KOPT-K1 (cell line): ENCODE data around the gene MCM5.
"Not testable (repeated sequence)": the region's sequence is repeated elsewhere in the genome, so short reads cannot be mapped to it uniquely, and the experiment has no call there.

Experiments used
- H3K27ac ChIP-seq: fragments of 200-600 bp; sonication (generic); 2 replicates; pipeline ENCODE4 v1.5.1; 2016; ENCODE audit warnings: antibody characterized with exemption, mild to moderate bottlenecking, low read depth, low read length; ENCODE audit not compliant: poor library complexity, severe bottlenecking
- H3K36me3 ChIP-seq: fragments of 200-600 bp; sonication (generic); 2 replicates; pipeline ENCODE4 v1.5.1; 2017; ENCODE audit warnings: antibody characterized with exemption, mild to moderate bottlenecking, low read length, moderate library complexity; ENCODE audit not compliant: insufficient read depth
- H3K9me3 ChIP-seq: fragments of 200-600 bp; sonication (generic); 2 replicates; pipeline ENCODE4 v1.5.1; 2017; ENCODE audit warnings: antibody characterized with exemption, low read length, mild to moderate bottlenecking; ENCODE audit not compliant: insufficient read depth, poor library complexity, severe bottlenecking

Gene MCM5

GRCh38 chr22:35457729-35458546, 58.0 kb downstream of the MCM5 start:
- H3K36me3 ChIP-seq: no peaks in the 10 kb centered on the region; the same call in 1 of the 2 replicates
- H3K9me3 ChIP-seq: no peaks in the 10 kb centered on the region
- no peak overlapping the region for H3K27ac ChIP-seq

DNA sequence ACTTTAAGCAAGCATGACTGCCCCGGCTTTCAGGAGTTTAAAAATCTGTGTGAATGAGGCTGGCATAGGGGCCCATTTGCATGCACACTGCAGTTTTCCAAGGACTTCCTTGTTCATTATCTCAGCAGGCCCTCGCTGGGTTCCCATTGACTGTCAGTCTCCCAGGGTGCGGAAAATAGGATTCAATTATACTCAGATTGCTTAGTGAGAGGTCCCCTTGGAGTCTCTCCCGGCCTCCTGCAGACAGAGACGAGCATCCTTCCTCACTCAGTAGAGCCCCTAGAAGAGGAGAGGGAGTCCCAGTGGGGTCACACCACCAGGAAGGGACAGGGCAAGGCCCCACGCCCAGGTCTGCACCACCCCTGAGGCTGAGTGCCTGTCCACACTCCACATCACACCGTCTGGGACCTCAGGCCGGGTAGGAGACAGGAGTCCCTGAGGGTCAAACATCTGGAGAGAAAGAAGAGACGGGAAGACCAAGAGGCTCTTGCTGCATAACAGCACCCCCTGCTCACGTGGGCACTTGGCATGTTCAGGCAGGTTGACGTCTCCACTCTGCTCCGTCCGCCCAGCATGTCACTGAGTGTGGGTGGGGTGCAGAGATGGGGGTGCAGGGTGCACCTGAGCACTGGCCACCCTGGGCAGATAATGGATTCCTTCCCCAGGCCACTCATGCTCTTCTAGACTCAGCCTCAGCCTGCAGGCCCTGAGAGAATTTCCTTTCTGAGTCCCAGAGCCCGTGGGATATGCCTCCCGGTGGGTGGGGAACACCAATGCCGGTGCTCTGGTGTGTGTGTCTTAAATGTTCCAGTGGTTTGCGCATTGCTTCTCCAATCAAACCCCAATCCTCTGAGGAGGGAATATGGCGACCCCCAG, 58.8 kb downstream of the MCM5 start:
- H3K27ac ChIP-seq: no peak overlapping the region
- H3K9me3 ChIP-seq: no peaks in the 10 kb centered on the region
- H3K36me3 ChIP-seq: no peaks in the 10 kb centered on the region; the same call in 1 of the 2 replicates

- no peaks in the 10 kb centered on the region for H3K9me3 ChIP-seq
- no peaks in the 10 kb centered on the region; the same call in 1 of the 2 replicates for H3K36me3 ChIP-seq
- H3K27ac ChIP-seq: no peak overlapping the region
These were observed 59.5 kb downstream of the MCM5 start for GRCh38 chr22:35459423-35459894.

DNA sequence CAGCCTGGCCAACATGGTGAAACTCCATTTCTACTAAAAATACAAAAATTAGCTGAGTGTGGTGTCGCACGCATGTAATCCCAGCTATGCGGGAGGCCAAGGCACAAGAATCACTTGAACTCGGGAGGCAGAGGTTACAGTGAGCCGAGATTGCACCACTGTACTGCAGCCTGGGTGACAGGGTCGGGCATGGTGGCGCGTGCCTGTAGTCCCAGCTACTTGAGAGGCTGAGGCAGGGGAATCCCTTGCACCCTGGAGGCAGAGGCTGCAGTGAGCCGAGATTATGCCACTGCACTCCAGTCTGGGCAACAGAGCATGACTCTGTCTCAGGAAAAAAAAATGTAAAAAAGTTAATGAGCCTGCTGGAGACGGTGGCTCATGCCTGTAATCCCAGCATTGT, 60.0 kb downstream of the MCM5 start:
- not testable (repeated sequence) for H3K36me3 ChIP-seq, H3K27ac ChIP-seq, H3K9me3 ChIP-seq

DNA sequence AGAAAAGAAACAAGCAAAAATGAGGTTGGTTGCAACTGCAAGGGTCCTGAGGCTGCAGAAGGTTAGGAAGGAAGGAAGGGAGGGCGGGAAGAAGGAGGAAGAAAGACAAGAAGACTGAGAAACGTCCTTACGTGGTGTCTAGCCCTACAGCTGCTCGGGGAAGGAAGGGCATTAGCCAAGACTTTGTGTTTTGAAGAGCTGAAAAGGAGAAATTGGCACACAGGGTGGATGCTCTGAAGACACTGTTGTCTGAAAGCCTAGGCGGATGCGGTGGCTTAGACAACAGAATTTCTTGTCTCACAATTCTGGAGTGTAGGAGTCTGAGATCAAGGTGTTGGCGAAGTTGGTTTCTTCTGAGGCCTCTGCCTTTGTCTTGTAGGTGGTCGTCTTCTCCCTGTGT, 60.7 kb downstream of the MCM5 start:
- Histone ChIP-seq H3K36me3 (no peaks in the 10 kb centered on the region), H3K27ac (no peak overlapping the region), H3K9me3 (no peaks in the 10 kb centered on the region)

- no peaks in the 10 kb centered on the region for H3K36me3 ChIP-seq
- no peak overlapping the region for H3K27ac ChIP-seq
These were observed 62.7 kb downstream of the MCM5 start for GRCh38 chr22:35462498-35463230.

GRCh38 chr22:35463231-35463933, 63.4 kb downstream of the MCM5 start:
- no peaks in the 10 kb centered on the region for H3K36me3 ChIP-seq
- no peak overlapping the region for H3K27ac ChIP-seq
- no peaks in the 10 kb centered on the region for H3K9me3 ChIP-seq

More at GRCh38 chr22:35462498-35463230, 62.7 kb downstream of the MCM5 start:
- H3K9me3 ChIP-seq: no peaks in the 10 kb centered on the region

- Histone ChIP-seq H3K9me3 (no peaks in the 10 kb centered on the region), H3K36me3 (no peaks in the 10 kb centered on the region), H3K27ac (no peak overlapping the region)
These were observed 64.5 kb downstream of the MCM5 start for GRCh38 chr22:35464399-35464798.

- Histone ChIP-seq H3K36me3 (no peaks in the 10 kb centered on the region), H3K27ac (no peak overlapping the region)
These were observed 65.3 kb downstream of the MCM5 start for GRCh38 chr22:35465109-35465701.

GRCh38 chr22:35467681-35468434, 67.9 kb downstream of the MCM5 start:
- Histone ChIP-seq H3K9me3 (peaks cover 5% of the 10 kb centered on the region), H3K36me3 (no peaks in the 10 kb centered on the region), H3K27ac (no peak overlapping the region)

More at GRCh38 chr22:35465109-35465701, 65.3 kb downstream of the MCM5 start:
- no peaks in the 10 kb centered on the region for H3K9me3 ChIP-seq

- peaks cover 5% of the 10 kb centered on the region for H3K9me3 ChIP-seq
- H3K27ac ChIP-seq: no peak overlapping the region
- H3K36me3 ChIP-seq: no peaks in the 10 kb centered on the region
These were observed 71.0 kb downstream of the MCM5 start for GRCh38 chr22:35470903-35471321.

GRCh38 chr22:35471566-35471965, 71.6 kb downstream of the MCM5 start:
- not testable (repeated sequence) for H3K9me3 ChIP-seq, H3K36me3 ChIP-seq, H3K27ac ChIP-seq

DNA sequence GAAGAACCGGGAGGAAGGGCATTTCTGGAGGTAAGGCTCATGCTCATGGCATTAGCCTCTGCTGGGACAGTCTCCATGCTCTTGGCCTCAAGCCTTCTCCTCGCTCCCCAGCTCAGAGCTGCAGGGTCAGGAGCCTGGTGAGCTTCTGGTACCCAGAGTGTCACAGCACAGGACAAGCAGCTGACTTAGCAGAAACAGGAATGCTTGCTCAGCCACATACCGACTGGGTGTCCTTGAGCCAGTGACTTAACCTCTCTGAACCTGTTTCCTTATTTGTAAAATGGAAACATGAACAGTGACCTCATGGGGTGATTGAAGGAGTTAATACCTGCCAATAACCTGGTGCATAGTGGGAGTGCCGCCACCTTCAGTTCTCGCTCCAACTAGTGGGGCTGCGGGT, 72.5 kb downstream of the MCM5 start:
- H3K9me3 ChIP-seq: peaks cover 5% of the 10 kb centered on the region
- H3K27ac ChIP-seq: no peak overlapping the region
- H3K36me3 ChIP-seq: no peaks in the 10 kb centered on the region
